Measurements from ENCODE around the gene ARL4D.

The ARL4D gene

GRCh38 chr17:43437756-43438155 lies 39.0 kb downstream of the ARL4D start:
- H3K4me3 ChIP-seq (ENCODE audit: low read depth in 1 of 2, low read length in 2 of 2) = no peak overlapping the region
- H3K27ac ChIP-seq (ENCODE audit: low read length) = no peak overlapping the region
- H3K27me3 ChIP-seq (ENCODE audit: low read depth, low read length) = no peaks in the 10 kb centered on the region
- no peaks in the 10 kb centered on the region for H3K36me3 ChIP-seq (ENCODE audit: control insufficient read depth in 1 of 2, insufficient read depth in 2 of 2, low read length in 2 of 2)
- no peaks in the 10 kb centered on the region for H3K9me3 ChIP-seq (ENCODE audit: control insufficient read depth in 1 of 2, low read length in 2 of 2)
- no peaks in the 10 kb centered on the region for H3K4me1 ChIP-seq (ENCODE audit: control insufficient read depth in 1 of 2, insufficient read depth in 2 of 2, low read length in 2 of 2)

DNA sequence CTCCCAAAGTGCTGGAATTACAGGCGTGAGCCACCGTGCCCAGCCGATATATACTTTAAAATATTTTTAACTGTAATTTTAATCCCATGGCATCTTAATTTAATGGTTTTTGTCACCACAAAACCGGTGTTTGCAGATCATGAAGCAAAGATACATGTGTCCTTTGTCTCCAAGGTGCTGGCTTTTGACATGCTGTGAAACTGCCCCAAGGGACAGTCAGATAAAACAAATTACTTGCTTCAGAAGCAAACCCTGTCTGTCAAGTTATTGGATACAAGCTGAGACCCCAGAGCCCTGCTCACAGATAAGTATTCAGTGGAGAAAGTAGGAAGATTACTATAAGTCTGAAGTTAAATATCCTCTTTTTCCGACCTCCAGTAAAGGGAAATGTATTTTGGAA lies 39.8 kb downstream of the ARL4D start:
- H3K27ac ChIP-seq (ENCODE audit: low read length) = no peak overlapping the region
- H3K36me3 ChIP-seq (ENCODE audit: control insufficient read depth in 1 of 2, insufficient read depth in 2 of 2, low read length in 2 of 2) = no peaks in the 10 kb centered on the region
- no peak overlapping the region for H3K4me3 ChIP-seq (ENCODE audit: low read depth in 1 of 2, low read length in 2 of 2)
- H3K9me3 ChIP-seq (ENCODE audit: control insufficient read depth in 1 of 2, low read length in 2 of 2) = no peaks in the 10 kb centered on the region
- no peaks in the 10 kb centered on the region for H3K27me3 ChIP-seq (ENCODE audit: low read depth, low read length)
- H3K4me1 ChIP-seq (ENCODE audit: control insufficient read depth in 1 of 2, insufficient read depth in 2 of 2, low read length in 2 of 2) = no peaks in the 10 kb centered on the region

- H3K27me3 ChIP-seq (ENCODE audit: low read depth, low read length) = no peaks in the 10 kb centered on the region
- no peak overlapping the region for H3K4me3 ChIP-seq (ENCODE audit: low read depth in 1 of 2, low read length in 2 of 2)
- no peaks in the 10 kb centered on the region for H3K9me3 ChIP-seq (ENCODE audit: control insufficient read depth in 1 of 2, low read length in 2 of 2)
- no peak overlapping the region for H3K27ac ChIP-seq (ENCODE audit: low read length)
- H3K36me3 ChIP-seq (ENCODE audit: control insufficient read depth in 1 of 2, insufficient read depth in 2 of 2, low read length in 2 of 2) = no peaks in the 10 kb centered on the region
- H3K4me1 ChIP-seq (ENCODE audit: control insufficient read depth in 1 of 2, insufficient read depth in 2 of 2, low read length in 2 of 2) = no peaks in the 10 kb centered on the region
Measured at GRCh38 chr17:43439041-43439440, 40.2 kb downstream of the ARL4D start.

GRCh38 chr17:43442711-43443110 lies 43.9 kb downstream of the ARL4D start:
- Histone ChIP-seq H3K4me1 (ENCODE audit: control insufficient read depth in 1 of 2, insufficient read depth in 2 of 2, low read length in 2 of 2) (no peaks in the 10 kb centered on the region), H3K36me3 (ENCODE audit: control insufficient read depth in 1 of 2, insufficient read depth in 2 of 2, low read length in 2 of 2) (no peaks in the 10 kb centered on the region), H3K9me3 (ENCODE audit: control insufficient read depth in 1 of 2, low read length in 2 of 2) (no peaks in the 10 kb centered on the region), H3K27me3 (ENCODE audit: low read depth, low read length) (no peaks in the 10 kb centered on the region), H3K27ac (ENCODE audit: low read length) (no peak overlapping the region), H3K4me3 (ENCODE audit: low read depth in 1 of 2, low read length in 2 of 2) (no peak overlapping the region)

DNA sequence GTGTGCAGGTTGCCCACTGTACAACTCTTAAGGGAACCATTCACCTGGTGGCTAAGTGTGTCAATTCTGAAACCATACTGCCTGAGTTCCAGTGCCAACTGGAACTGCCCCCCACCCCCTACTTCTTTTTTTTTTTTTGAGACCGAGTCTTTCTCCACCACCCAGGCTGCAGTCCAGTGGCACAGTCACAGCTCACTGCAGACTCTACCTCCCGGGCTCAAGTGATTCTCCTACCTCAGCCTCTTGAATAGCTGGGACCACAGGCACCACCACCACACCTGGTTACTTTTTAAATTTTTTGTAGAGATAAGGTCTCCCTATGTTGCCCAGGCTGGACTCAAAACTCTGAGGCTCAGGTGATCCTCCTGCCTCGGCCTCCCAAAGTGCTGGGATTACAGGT lies 44.6 kb downstream of the ARL4D start:
- H3K36me3 ChIP-seq (ENCODE audit: control insufficient read depth in 1 of 2, insufficient read depth in 2 of 2, low read length in 2 of 2) = no peaks in the 10 kb centered on the region
- no peak overlapping the region for H3K27ac ChIP-seq (ENCODE audit: low read length)
- H3K9me3 ChIP-seq (ENCODE audit: control insufficient read depth in 1 of 2, low read length in 2 of 2) = no peaks in the 10 kb centered on the region
- no peak overlapping the region for H3K4me3 ChIP-seq (ENCODE audit: low read depth in 1 of 2, low read length in 2 of 2)
- H3K27me3 ChIP-seq (ENCODE audit: low read depth, low read length) = no peaks in the 10 kb centered on the region
- no peaks in the 10 kb centered on the region for H3K4me1 ChIP-seq (ENCODE audit: control insufficient read depth in 1 of 2, insufficient read depth in 2 of 2, low read length in 2 of 2)

- Histone ChIP-seq H3K36me3 (ENCODE audit: control insufficient read depth in 1 of 2, insufficient read depth in 2 of 2, low read length in 2 of 2) (no peaks in the 10 kb centered on the region), H3K4me1 (ENCODE audit: control insufficient read depth in 1 of 2, insufficient read depth in 2 of 2, low read length in 2 of 2) (no peaks in the 10 kb centered on the region), H3K4me3 (ENCODE audit: low read depth in 1 of 2, low read length in 2 of 2) (no peak overlapping the region), H3K27me3 (ENCODE audit: low read depth, low read length) (no peaks in the 10 kb centered on the region), H3K9me3 (ENCODE audit: control insufficient read depth in 1 of 2, low read length in 2 of 2) (no peaks in the 10 kb centered on the region), H3K27ac (ENCODE audit: low read length) (no peak overlapping the region)
Measured at GRCh38 chr17:43444223-43445008, 45.6 kb downstream of the ARL4D start.

DNA sequence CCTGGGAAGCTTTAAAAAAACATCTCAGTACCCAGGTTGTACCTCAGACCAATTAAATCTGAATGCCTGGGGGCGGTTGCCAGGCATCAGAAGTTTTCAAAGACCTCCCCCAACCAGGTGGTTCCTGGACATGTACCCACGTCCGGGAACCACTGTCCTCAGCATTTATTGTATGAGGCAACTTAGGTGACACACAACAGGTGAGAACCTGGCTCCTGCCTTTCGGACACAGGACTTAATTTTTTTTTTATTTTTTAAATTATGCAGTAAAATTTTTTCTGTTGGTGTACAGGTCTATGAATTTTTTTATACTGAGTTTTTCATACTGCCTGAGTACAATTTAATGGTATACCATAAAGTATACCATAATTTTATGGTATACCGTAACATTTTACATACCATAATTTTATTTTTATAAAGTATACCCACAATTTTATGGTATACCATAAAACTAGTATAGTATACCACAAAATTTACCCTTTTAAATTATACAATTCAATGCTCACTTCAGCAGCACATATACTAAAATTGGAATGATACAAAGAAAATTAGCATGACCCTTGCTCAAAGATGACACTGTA lies 46.3 kb downstream of the ARL4D start:
- no peaks in the 10 kb centered on the region for H3K36me3 ChIP-seq (ENCODE audit: control insufficient read depth in 1 of 2, insufficient read depth in 2 of 2, low read length in 2 of 2)
- H3K4me1 ChIP-seq (ENCODE audit: control insufficient read depth in 1 of 2, insufficient read depth in 2 of 2, low read length in 2 of 2) = no peaks in the 10 kb centered on the region
- no peaks in the 10 kb centered on the region for H3K9me3 ChIP-seq (ENCODE audit: control insufficient read depth in 1 of 2, low read length in 2 of 2)
- H3K27me3 ChIP-seq (ENCODE audit: low read depth, low read length) = no peaks in the 10 kb centered on the region
- no peak overlapping the region for H3K4me3 ChIP-seq (ENCODE audit: low read depth in 1 of 2, low read length in 2 of 2)
- no peak overlapping the region for H3K27ac ChIP-seq (ENCODE audit: low read length)

GRCh38 chr17:43446773-43447172 lies 48.0 kb downstream of the ARL4D start:
- no peaks in the 10 kb centered on the region for H3K4me1 ChIP-seq (ENCODE audit: control insufficient read depth in 1 of 2, insufficient read depth in 2 of 2, low read length in 2 of 2)
- no peak overlapping the region for H3K4me3 ChIP-seq (ENCODE audit: low read depth in 1 of 2, low read length in 2 of 2)
- no peaks in the 10 kb centered on the region for H3K9me3 ChIP-seq (ENCODE audit: control insufficient read depth in 1 of 2, low read length in 2 of 2)
- no peaks in the 10 kb centered on the region for H3K36me3 ChIP-seq (ENCODE audit: control insufficient read depth in 1 of 2, insufficient read depth in 2 of 2, low read length in 2 of 2)
- no peaks in the 10 kb centered on the region for H3K27me3 ChIP-seq (ENCODE audit: low read depth, low read length)
- H3K27ac ChIP-seq (ENCODE audit: low read length) = no peak overlapping the region

GRCh38 chr17:43448720-43449469 lies 50.1 kb downstream of the ARL4D start:
- Histone ChIP-seq H3K9me3 (ENCODE audit: control insufficient read depth in 1 of 2, low read length in 2 of 2) (no peaks in the 10 kb centered on the region), H3K36me3 (ENCODE audit: control insufficient read depth in 1 of 2, insufficient read depth in 2 of 2, low read length in 2 of 2) (no peaks in the 10 kb centered on the region), H3K27ac (ENCODE audit: low read length) (no peak overlapping the region), H3K27me3 (ENCODE audit: low read depth, low read length) (no peaks in the 10 kb centered on the region), H3K4me1 (ENCODE audit: control insufficient read depth in 1 of 2, insufficient read depth in 2 of 2, low read length in 2 of 2) (no peaks in the 10 kb centered on the region), H3K4me3 (ENCODE audit: low read depth in 1 of 2, low read length in 2 of 2) (no peak overlapping the region)

GRCh38 chr17:43449470-43450248 lies 50.9 kb downstream of the ARL4D start:
- Histone ChIP-seq H3K27me3 (ENCODE audit: low read depth, low read length) (no peaks in the 10 kb centered on the region), H3K4me1 (ENCODE audit: control insufficient read depth in 1 of 2, insufficient read depth in 2 of 2, low read length in 2 of 2) (no peaks in the 10 kb centered on the region), H3K36me3 (ENCODE audit: control insufficient read depth in 1 of 2, insufficient read depth in 2 of 2, low read length in 2 of 2) (no peaks in the 10 kb centered on the region), H3K4me3 (ENCODE audit: low read depth in 1 of 2, low read length in 2 of 2) (no peak overlapping the region), H3K27ac (ENCODE audit: low read length) (no peak overlapping the region), H3K9me3 (ENCODE audit: control insufficient read depth in 1 of 2, low read length in 2 of 2) (no peaks in the 10 kb centered on the region)

Data from muscle layer of duodenum (tissue), 2 donors.